ENCODE results near the gene KLHL21. TPM values are rescaled to one million over a fixed set of nuclear protein-coding genes. Genes with fewer than 3 reads are reported as not detected.

KLHL21 gene
- total and polyA plus RNA-seq, 12 donors = 20.4 to 93.3 (median 69.6) TPM

DNA sequence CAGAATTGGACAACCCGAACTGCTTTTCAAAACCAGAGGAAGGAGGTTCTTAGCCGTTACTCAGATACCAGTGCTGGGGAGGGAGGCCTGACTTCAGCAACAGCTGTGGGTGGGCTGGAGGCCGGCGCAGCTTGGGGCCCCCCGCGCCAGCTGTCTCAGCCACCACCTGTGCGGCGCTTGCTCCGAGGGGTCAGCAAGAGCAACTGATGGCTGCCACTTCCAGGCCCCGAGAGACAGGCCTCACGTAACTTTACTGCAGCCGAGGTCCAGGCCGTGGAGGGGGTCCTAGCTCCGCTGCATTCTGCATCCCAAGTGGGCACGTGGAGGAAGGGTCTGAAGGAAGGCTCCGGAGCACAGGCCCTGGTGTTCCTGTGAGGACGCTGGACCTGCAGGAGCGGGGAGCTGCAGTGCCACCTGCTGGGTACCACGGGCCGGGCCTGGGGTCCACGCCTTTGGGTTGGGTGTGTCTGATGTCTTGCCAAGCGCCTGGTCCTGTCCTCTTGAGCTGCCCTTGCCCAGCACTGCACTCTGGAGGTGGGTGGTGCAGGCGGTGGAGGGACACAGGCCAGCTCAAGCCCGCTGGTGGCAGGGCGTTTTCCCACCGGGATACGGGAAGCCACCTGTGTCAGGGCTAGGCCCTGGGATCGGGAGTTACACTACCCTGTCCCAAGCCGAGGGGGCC, 31.8 kb upstream of the KLHL21 start:
- Histone ChIP-seq H3K36me3 (peaks cover 7 to 100% (median 54%) of the 10 kb centered on the region in 9 donors), H3K4me3 (no peak overlapping the region), H3K9me3 (no peaks in the 10 kb centered on the region), H3K27ac (peak overlapping the region in 2 of 10 donors; percentile 2 to 60), H3K4me1 (peaks cover 0 to 12% (median 0%) of the 10 kb centered on the region in 9 donors), H3K27me3 (no peaks in the 10 kb centered on the region)
- intact Hi-C loops (cut with DNase I) = loop anchor here in 3 of 10 donors (5.0 to 10.0 kb wide), 3 partner anchors 77 to 150 kb away; partner anchors contain the start of genes TAS1R1 (in 2 of the 3) and NOL9 (in 1 of the 3)
- peak; percentile 69 to 73 for DNase-seq
- TF ChIP-seq, protein P1, sequence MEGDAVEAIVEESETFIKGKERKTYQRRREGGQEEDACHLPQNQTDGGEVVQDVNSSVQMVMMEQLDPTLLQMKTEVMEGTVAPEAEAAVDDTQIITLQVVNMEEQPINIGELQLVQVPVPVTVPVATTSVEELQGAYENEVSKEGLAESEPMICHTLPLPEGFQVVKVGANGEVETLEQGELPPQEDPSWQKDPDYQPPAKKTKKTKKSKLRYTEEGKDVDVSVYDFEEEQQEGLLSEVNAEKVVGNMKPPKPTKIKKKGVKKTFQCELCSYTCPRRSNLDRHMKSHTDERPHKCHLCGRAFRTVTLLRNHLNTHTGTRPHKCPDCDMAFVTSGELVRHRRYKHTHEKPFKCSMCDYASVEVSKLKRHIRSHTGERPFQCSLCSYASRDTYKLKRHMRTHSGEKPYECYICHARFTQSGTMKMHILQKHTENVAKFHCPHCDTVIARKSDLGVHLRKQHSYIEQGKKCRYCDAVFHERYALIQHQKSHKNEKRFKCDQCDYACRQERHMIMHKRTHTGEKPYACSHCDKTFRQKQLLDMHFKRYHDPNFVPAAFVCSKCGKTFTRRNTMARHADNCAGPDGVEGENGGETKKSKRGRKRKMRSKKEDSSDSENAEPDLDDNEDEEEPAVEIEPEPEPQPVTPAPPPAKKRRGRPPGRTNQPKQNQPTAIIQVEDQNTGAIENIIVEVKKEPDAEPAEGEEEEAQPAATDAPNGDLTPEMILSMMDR (IDR thresholded peaks at IDR 0.05) = peak in 8 of 9 donors; percentile 36 to 68 (median 54)
- 62 to 64% methylated on average over 29 of the region's 29 CpGs for WGBS, 2 donors
- ATAC-seq = peak; percentile 61 to 82 (median 78)

DNA sequence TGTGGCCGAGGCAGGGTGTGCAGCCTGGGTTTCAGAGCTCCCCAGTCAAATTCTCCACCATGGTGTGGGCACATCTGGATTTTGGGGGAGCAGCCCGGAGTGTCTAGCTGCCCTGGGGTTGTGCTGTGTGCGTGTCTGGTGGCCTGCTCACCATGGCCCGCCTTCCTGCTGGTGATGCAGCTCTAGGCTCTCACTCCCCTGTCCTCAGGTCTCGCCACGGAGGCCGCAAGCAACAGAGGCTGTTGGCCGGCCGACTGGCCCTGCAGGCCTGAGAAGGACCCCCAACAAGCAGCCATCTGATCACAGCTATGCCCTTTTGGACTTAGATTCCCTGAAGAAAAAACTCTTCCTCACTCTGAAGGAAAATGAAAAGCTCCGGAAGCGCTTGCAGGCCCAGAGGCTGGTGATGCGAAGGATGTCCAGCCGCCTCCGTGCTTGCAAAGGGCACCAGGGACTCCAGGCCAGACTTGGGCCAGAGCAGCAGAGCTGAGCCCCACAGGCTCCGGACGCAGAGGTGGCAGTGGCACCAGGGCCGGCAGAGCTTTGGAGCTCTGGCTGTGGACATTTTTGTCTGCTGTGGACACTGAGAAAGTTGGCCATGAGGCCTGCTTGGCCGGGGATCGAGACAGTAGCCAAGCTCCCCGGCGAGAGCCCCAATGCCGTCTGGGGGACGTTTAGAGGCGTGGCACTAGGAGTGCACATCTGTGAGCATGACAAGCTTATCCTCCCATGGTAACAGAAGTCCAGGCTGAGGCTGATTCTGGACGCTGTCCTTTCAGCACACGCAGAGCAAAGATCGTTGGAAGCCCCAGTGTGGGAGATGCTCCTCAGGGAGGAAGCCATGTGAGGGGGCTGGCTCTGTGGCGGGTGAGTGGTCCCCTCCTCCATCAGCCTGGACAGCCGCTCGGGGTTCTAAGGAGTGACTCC, 30.2 kb upstream of the KLHL21 start:
- DNase-seq (no peak), ATAC-seq (peak in 1 of 8 donors; percentile 25)
- intact Hi-C loops (cut with DNase I) = loop anchor here in 2 of 10 donors (10.0 kb wide), 2 partner anchors 78 to 148 kb away; partner anchors contain the start of genes NOL9 (in 1 of the 2) and TAS1R1 (in 1 of the 2)
- Histone ChIP-seq H3K36me3 (peaks cover 7 to 100% (median 64%) of the 10 kb centered on the region in 9 donors), H3K4me3 (no peak overlapping the region), H3K27ac (no peak overlapping the region), H3K9me3 (no peaks in the 10 kb centered on the region), H3K4me1 (peaks cover 0 to 5% (median 0%) of the 10 kb centered on the region in 9 donors), H3K27me3 (no peaks in the 10 kb centered on the region)
- WGBS, 2 donors = 82 to 84% methylated on average over 30 of the region's 30 CpGs
- TF ChIP-seq, protein P1 (IDR thresholded peaks at IDR 0.05) = no peak

DNA sequence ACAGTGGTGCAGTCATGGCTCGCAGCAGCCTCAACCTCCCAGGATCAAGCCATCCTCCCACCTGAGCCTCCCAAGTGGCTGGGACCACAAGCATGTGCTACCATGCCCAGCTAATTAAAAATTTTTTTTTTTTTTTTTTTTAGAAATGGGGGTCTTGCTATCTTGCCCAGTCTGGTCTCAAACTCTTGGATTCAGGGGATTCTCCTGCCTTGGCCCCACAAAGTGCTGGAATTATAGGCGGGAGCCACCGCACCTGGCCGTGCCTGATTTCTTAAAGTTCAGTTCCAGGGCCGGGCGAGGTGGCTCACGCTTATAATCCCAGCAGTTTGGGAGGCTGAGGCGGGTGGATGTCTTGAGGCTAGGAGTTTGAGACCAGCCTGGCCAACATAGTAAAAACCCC, 28.4 kb upstream of the KLHL21 start:
- no peak overlapping the region for H3K27ac ChIP-seq
- no peak for ATAC-seq
- H3K9me3 ChIP-seq = no peaks in the 10 kb centered on the region
- intact Hi-C loops (cut with DNase I) = loop anchor here in 2 of 10 donors (10.0 kb wide), 2 partner anchors 76 to 146 kb away; partner anchors contain the start of genes NOL9 (in 1 of the 2) and TAS1R1 (in 1 of the 2)
- WGBS, 2 donors = 98 to 100% methylated on average over 8 of the region's 8 CpGs
- H3K36me3 ChIP-seq = peaks cover 7 to 96% (median 49%) of the 10 kb centered on the region in 9 donors
- H3K4me1 ChIP-seq = peaks cover 4 to 17% (median 12%) of the 10 kb centered on the region in 9 donors
- DNase-seq = no peak
- H3K27me3 ChIP-seq = no peaks in the 10 kb centered on the region
- TF ChIP-seq, protein P1 (IDR thresholded peaks at IDR 0.05) = no peak
- H3K4me3 ChIP-seq = no peak overlapping the region

DNA sequence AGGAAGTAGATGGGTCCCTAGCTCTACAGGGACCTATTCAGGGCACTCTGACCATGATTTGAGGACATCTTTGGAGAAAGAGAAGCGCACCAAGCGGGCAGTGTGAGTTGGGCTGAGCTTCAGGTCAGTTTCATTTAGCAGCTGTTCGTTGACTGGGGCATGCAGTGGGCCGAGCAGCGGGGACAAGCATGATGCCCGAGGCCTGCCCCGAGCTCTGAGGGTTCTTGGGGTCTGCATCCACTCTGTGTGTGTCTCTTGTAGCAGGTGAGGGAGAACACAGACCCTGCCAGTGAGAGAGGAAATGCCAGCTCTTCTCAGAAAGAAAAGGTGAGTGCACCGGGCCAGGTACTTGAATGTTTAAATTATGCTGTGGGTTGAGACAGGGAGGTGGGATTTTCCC, 27.4 kb upstream of the KLHL21 start:
- WGBS, 2 donors = 94 to 95% methylated on average over 8 of the region's 8 CpGs
- H3K27ac ChIP-seq = no peak overlapping the region
- TF ChIP-seq, protein P1 (IDR thresholded peaks at IDR 0.05) = no peak
- no peaks in the 10 kb centered on the region for H3K27me3 ChIP-seq
- no peak overlapping the region for H3K4me3 ChIP-seq
- no peaks in the 10 kb centered on the region for H3K9me3 ChIP-seq
- ATAC-seq (no peak), DNase-seq (no peak)
- H3K36me3 ChIP-seq = peaks cover 4 to 86% (median 40%) of the 10 kb centered on the region in 9 donors
- intact Hi-C loops (cut with DNase I) = loop anchor here in 2 of 10 donors (10.0 kb wide), 2 partner anchors 75 to 145 kb away; partner anchors contain the start of genes NOL9 (in 1 of the 2) and TAS1R1 (in 1 of the 2)
- peaks cover 7 to 20% (median 16%) of the 10 kb centered on the region in 9 donors for H3K4me1 ChIP-seq
